Heart left ventricle (tissue), 16 donors: ENCODE results near the gene SEC14L6. TPM values are rescaled to one million over a fixed set of nuclear protein-coding genes. Genes with fewer than 3 reads are reported as not detected.

Experiments
- ATAC-seq, 4 donors: fragments of 200-7000 bp; cut with Tn5 transposase; one replicate each; pipeline ENCODE4 v1.9.1; 2020 to 2022; ENCODE audit warnings: moderate library complexity in 4 of 4, mild to moderate bottlenecking in 3 of 4, moderate number of reproducible peaks in 1 of 4
- DNase-seq, 5 donors: peaks; one replicate each; pipeline ENCODE4 v3.0.0-alpha.2; 2020
- H3K27ac ChIP-seq, 12 donors: fragments of 200-600 bp; sonication (generic) in 4 of 12; one replicate each; pipeline versions ENCODE4 v1.5.0 to v1.8.0; 2016 to 2022; ENCODE audit warnings: mild to moderate bottlenecking in 2 of 12
- H3K27me3 ChIP-seq, 9 donors: fragments of 200-600 bp; sonication (generic) in 2 of 9; one replicate each; pipeline versions ENCODE4 v1.5.1 to v1.8.0; 2016 to 2022; ENCODE audit warnings: mild to moderate bottlenecking in 3 of 9
- H3K36me3 ChIP-seq, 9 donors: fragments of 200-600 bp; sonication (generic) in 2 of 9; one replicate each; pipeline versions ENCODE4 v1.5.0 to v1.8.0; 2018 to 2022; ENCODE audit warnings: mild to moderate bottlenecking in 2 of 9
- H3K4me1 ChIP-seq, 12 donors: fragments of 200-600 bp; sonication (generic) in 4 of 12; one replicate each; pipeline versions ENCODE4 v1.5.0 to v1.8.0; 2016 to 2022; ENCODE audit warnings: mild to moderate bottlenecking in 3 of 12
- H3K4me3 ChIP-seq, 12 donors: fragments of 200-600 bp; sonication (generic) in 4 of 12; one replicate each; pipeline versions ENCODE4 v1.5.0 to v1.8.0; 2017 to 2022; ENCODE audit warnings: mild to moderate bottlenecking in 9 of 12, moderate library complexity in 4 of 12
- H3K9me3 ChIP-seq, 12 donors: fragments of 200-600 bp; sonication (generic) in 4 of 12; one replicate each; pipeline versions ENCODE4 v1.5.0 to v1.8.0; 2016 to 2022; ENCODE audit warnings: mild to moderate bottlenecking in 1 of 12
- POLR2A ChIP-seq, 2 donors: fragments of 450-650 bp; IDR thresholded peaks; one replicate each; pipeline ENCODE4 v1.6.1; 2017; ENCODE audit warnings: antibody characterized with exemption in 2 of 2, mild to moderate bottlenecking in 2 of 2, moderate library complexity in 2 of 2
- WGBS, 4 donors: extraction: QIAGEN DNeasy Blood & Tissue Kit in 2 of 4; methylation state at CpG; one replicate each; pipeline versions ENCODE4 v1.1.5 to v1.1.7; 2013 to 2018; 5-methylcytosine and 5-hydroxymethylcytosine counted together
- intact Hi-C, 10 donors: fragments of 100-400 bp; cut with DNase I; formaldehyde crosslinking; loops; one replicate each; pipeline versions ENCODE4 v1.11.1 to v1.14.2; 2022
- polyA plus RNA-seq, 2 donors: library from polyadenylated mRNA; stranded (reverse); fragments of 200-250 nt; gene quantifications; one replicate each; pipeline ENCODE4 v1.2.3, GENCODE V29; 2013
- total RNA-seq, 9 donors: library from RNA; depleted of rRNA in 2 of 9; stranded (reverse); fragments of >200 nt in 2 of 9; fragmentation: NEBNext Ultra II Directional in 3 of 9; extraction: Animal tissue kit (Norgen Biotek cat#: 25700) in 3 of 9; gene quantifications; one replicate each; pipeline versions ENCODE4 v1.1.0 to v1.2.4, GENCODE V29; 2016 to 2023
- TF ChIP-seq, protein P1 (sequence below), 12 donors: fragments of 200-600 bp; sonication (generic) in 4 of 12; IDR thresholded peaks; one replicate each; pipeline versions ENCODE4 v1.5.0 to v1.8.0; 2018 to 2022; ENCODE audit warnings: antibody characterized with exemption in 12 of 12, mild to moderate bottlenecking in 5 of 12
- donor health status: ischemic (EF 13 %, LVEDD 7.1; RV severe dilation, severe dysfunction).
- donor health status: healthy with polysubstance abuse.
- donor health status: DM: no; HTN: yes; CAD: no.
- donor health status: DM: no; HTN: no; CAD: no.
- donor health status: ischemic (EF 25% LVEDD 6.9; RV normal size, moderate dysfunction).
- donor health status: ischemic (EF 25% LVEDD 5.7; RV mildly dilated, moderate dysfunction).
- donor health status: healthy.
- donor health status: DM: yes; HTN: yes; CAD: no.
- donor health status: ischemic (EF 35%, LVEDD 5.7; RV mildly dilated, moderate dysfunction).
- donor health status: nonischemic (EF 11% LVEDD 7.7; RV severe dilation, severe dysfunction).
- donor health status: DM: yes; HTN: yes; CAD: no.
- donor health status: PGD.
- donor health status: ischemic (EF 29% LVEDD 5.4; RV normal size, mild dysfunction).
- donor health status: nonischemic (EF 23%, LVEDD 6.1; RV moderate dilation, normal function).

The SEC14L6 gene
- total and polyA plus RNA-seq, 11 donors: 0.03 to 2.8 (median 0.16) TPM; not detected in 8

GRCh38 chr22:30490399-30490798 lies 56.1 kb downstream of the SEC14L6 start:
- Histone ChIP-seq H3K4me3 (no peak overlapping the region), H3K27me3 (peaks cover 0 to 24% (median 0%) of the 10 kb centered on the region in 9 donors), H3K36me3 (no peaks in the 10 kb centered on the region), H3K4me1 (no peaks in the 10 kb centered on the region), H3K9me3 (no peaks in the 10 kb centered on the region), H3K27ac (no peak overlapping the region)
- WGBS, 4 donors: 52 to 67% (median 63%) methylated on average over 10 to 11 of the region's 11 CpGs
- intact Hi-C loops: no loop called here
- no peak for ATAC-seq
- TF ChIP-seq, protein P1, sequence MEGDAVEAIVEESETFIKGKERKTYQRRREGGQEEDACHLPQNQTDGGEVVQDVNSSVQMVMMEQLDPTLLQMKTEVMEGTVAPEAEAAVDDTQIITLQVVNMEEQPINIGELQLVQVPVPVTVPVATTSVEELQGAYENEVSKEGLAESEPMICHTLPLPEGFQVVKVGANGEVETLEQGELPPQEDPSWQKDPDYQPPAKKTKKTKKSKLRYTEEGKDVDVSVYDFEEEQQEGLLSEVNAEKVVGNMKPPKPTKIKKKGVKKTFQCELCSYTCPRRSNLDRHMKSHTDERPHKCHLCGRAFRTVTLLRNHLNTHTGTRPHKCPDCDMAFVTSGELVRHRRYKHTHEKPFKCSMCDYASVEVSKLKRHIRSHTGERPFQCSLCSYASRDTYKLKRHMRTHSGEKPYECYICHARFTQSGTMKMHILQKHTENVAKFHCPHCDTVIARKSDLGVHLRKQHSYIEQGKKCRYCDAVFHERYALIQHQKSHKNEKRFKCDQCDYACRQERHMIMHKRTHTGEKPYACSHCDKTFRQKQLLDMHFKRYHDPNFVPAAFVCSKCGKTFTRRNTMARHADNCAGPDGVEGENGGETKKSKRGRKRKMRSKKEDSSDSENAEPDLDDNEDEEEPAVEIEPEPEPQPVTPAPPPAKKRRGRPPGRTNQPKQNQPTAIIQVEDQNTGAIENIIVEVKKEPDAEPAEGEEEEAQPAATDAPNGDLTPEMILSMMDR (IDR thresholded peaks at IDR 0.05): peak in 1 of 12 donors; percentile 8
- TF ChIP-seq POLR2A (IDR thresholded peaks at IDR 0.05): no peak
- DNase-seq: peak in 1 of 5 donors; percentile 28

DNA sequence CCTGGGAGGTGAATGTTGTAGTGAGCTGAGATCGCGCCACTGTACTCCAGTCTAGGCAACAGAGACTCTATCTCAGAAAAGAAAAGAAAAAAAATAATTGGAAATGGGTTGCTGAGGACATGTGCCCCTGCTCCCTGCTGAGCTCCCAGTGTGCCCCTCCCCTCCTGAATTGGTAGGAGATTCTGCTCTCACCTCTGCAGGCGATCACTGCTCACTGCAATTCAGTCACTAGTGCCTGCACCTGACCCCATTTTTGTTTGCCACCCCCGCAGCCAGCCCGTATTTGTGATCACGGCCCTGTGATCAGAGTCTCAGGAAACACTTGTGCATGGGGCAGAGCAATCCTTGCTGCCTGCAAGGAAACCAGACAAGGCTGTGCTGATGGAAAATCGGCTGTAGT lies 58.4 kb downstream of the SEC14L6 start:
- 72 to 75% (median 73%) methylated on average over 7 of the region's 7 CpGs for WGBS, 4 donors
- no peaks in the 10 kb centered on the region for H3K36me3 ChIP-seq
- no peaks in the 10 kb centered on the region for H3K9me3 ChIP-seq
- H3K27me3 ChIP-seq: peaks cover 0 to 18% (median 0%) of the 10 kb centered on the region in 9 donors
- TF ChIP-seq, protein P1 (IDR thresholded peaks at IDR 0.05): no peak
- TF ChIP-seq POLR2A (IDR thresholded peaks at IDR 0.05): no peak
- ATAC-seq (no peak), DNase-seq (no peak)
- no peak overlapping the region for H3K4me3 ChIP-seq
- intact Hi-C loops: loop anchor here in 4 of 10 donors (5.0 to 10.0 kb wide), 3 partner anchors 96 to 381 kb away; partner anchors contain the start of gene OSM (in 2 of the 4)
- H3K4me1 ChIP-seq: no peaks in the 10 kb centered on the region
- no peak overlapping the region for H3K27ac ChIP-seq

DNA sequence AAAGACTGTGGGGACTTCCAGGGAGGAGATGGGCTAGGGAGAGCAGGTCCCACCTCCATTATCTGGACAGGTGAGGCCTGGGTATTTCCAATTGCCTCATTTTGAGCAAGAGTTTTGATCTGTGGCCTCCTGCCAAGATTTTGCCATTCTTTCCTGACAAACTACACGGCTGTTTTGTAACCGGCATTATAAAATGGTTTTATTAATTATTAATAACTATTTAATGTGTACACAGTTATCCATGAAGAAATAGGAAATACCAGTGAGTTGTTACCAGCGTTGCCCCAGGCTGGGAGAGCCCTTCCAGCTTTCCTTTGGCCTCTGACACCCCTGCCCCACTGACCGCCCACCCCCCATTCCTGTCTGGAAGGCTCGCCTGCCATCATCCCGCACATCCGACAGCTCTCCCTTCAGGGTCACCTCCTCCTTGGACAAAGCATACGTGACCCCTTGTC lies 59.9 kb downstream of the SEC14L6 start:
- Histone ChIP-seq H3K4me1 (no peaks in the 10 kb centered on the region), H3K27me3 (peaks cover 0 to 18% (median 0%) of the 10 kb centered on the region in 9 donors), H3K9me3 (no peaks in the 10 kb centered on the region), H3K27ac (no peak overlapping the region), H3K4me3 (no peak overlapping the region), H3K36me3 (no peaks in the 10 kb centered on the region)
- WGBS, 4 donors: 72 to 78% (median 74%) methylated on average over 8 of the region's 8 CpGs
- DNase-seq: no peak
- TF ChIP-seq, protein P1 (IDR thresholded peaks at IDR 0.05): no peak
- TF ChIP-seq POLR2A (IDR thresholded peaks at IDR 0.05): no peak
- ATAC-seq: no peak
- intact Hi-C loops: loop anchor here in 4 of 10 donors (5.0 to 10.0 kb wide), 3 partner anchors 94 to 379 kb away; partner anchors contain the start of gene OSM (in 2 of the 4)

- Histone ChIP-seq H3K27ac (no peak overlapping the region), H3K36me3 (no peaks in the 10 kb centered on the region), H3K9me3 (no peaks in the 10 kb centered on the region), H3K4me1 (no peaks in the 10 kb centered on the region), H3K4me3 (no peak overlapping the region), H3K27me3 (peaks cover 0 to 15% (median 0%) of the 10 kb centered on the region in 9 donors)
- TF ChIP-seq, protein P1 (IDR thresholded peaks at IDR 0.05): no peak
- TF ChIP-seq POLR2A (IDR thresholded peaks at IDR 0.05): no peak
- DNase-seq (no peak), ATAC-seq (no peak)
- 78 to 90% (median 87%) methylated on average over 4 to 5 of the region's 5 CpGs for WGBS, 4 donors
- intact Hi-C loops: loop anchor here in 4 of 10 donors (5.0 to 10.0 kb wide), 3 partner anchors 94 to 379 kb away; partner anchors contain the start of gene OSM (in 2 of the 4)
Measured at GRCh38 chr22:30486118-30486517, 60.4 kb downstream of the SEC14L6 start.
